Psoas muscle (tissue), 8 donors: ENCODE measurements around the gene CHKA. TPM values are rescaled to one million over a fixed set of nuclear protein-coding genes. Genes with fewer than 3 reads are reported as not detected.
A peak's percentile ranks its signal among the peaks of the same experiment; 100 is the strongest.

Experiments
- ATAC-seq, 4 donors: fragments of 200-7000 bp; cut with Tn5 transposase; one replicate each; pipeline ENCODE4 v1.9.1; 2020; ENCODE audit warnings: moderate library complexity in 3 of 4, mild to moderate bottlenecking in 2 of 4
- DNase-seq, 2 donors: peaks; one replicate each; pipeline ENCODE4 v3.0.0-alpha.2; 2020
- H3K27ac ChIP-seq: fragments of 200-600 bp; one replicate; pipeline ENCODE4 v1.8.0; 2022
- H3K27me3 ChIP-seq, 3 donors: fragments of 200-600 bp in 1 of 3; one replicate each; pipeline versions ENCODE4 v1.6.1 to v1.8.0; 2013 to 2022; ENCODE audit warnings: low read length in 2 of 3, mild to moderate bottlenecking in 2 of 3, moderate library complexity in 1 of 3; ENCODE audit not compliant: insufficient read depth in 3 of 3
- H3K36me3 ChIP-seq, 2 donors: fragments of 200-600 bp in 1 of 2; one replicate each; pipeline versions ENCODE4 v1.6.1 to v1.8.0; 2013 to 2022; ENCODE audit warnings: low read depth in 1 of 2, mild to moderate bottlenecking in 1 of 2, moderate library complexity in 1 of 2; ENCODE audit not compliant: insufficient read depth in 1 of 2
- H3K4me1 ChIP-seq: fragments of 200-600 bp; one replicate; pipeline ENCODE4 v1.8.0; 2022
- H3K4me3 ChIP-seq: fragments of 200-600 bp; one replicate; pipeline ENCODE4 v1.8.0; 2022; ENCODE audit warnings: mild to moderate bottlenecking
- H3K9me3 ChIP-seq: fragments of 200-600 bp; one replicate; pipeline ENCODE4 v1.8.0; 2022
- CTCF ChIP-seq: fragments of 200-600 bp; IDR thresholded peaks from one replicate; pipeline ENCODE4 v1.8.0; 2022; ENCODE audit warnings: antibody characterized with exemption
- WGBS, 3 donors: extraction: QIAGEN DNeasy Blood & Tissue Kit; methylation state at CpG; one replicate each; pipeline versions ENCODE4 v1.1.6 to v1.1.7; 2013; 5-methylcytosine and 5-hydroxymethylcytosine counted together
- intact Hi-C, 2 donors: fragments of 100-400 bp; cut with DNase I; formaldehyde crosslinking; loops; one replicate each; pipeline versions ENCODE4 v1.11.0 to v1.14.2; 2022
- polyA plus RNA-seq, 3 donors: library from polyadenylated mRNA; stranded (reverse); fragments of 200-250 nt; gene quantifications; one replicate each; pipeline ENCODE4 v1.2.3, GENCODE V29; 2013
- total RNA-seq, 4 donors: library from RNA; stranded (reverse); fragmentation: NEBNext Ultra II Directional in 2 of 4; extraction: Animal tissue kit (Norgen Biotek cat#: 25700) in 2 of 4; gene quantifications; one replicate each; pipeline versions ENCODE4 v1.2.1 to v1.2.4, GENCODE V29; 2021 to 2023
- donor health status: healthy with polysubstance abuse.
- donor health status: DM: no; HTN: no; CAD: no; lungs with moderate emphysema.
- donor health status: Bipolar disorder and iron deficiency.
- donor health status: healthy.
- donor health status: DM: yes; HTN: yes; CAD: no.
- donor health status: DM: no; HTN: no; CAD: no.
- donor health status: DM: no; HTN: no; CAD: no.
- donor health status: DM: yes; HTN: yes; CAD: no.

Gene CHKA
- total and polyA plus RNA-seq, 7 donors: 3.6 to 11.2 (median 6.2) TPM

DNA sequence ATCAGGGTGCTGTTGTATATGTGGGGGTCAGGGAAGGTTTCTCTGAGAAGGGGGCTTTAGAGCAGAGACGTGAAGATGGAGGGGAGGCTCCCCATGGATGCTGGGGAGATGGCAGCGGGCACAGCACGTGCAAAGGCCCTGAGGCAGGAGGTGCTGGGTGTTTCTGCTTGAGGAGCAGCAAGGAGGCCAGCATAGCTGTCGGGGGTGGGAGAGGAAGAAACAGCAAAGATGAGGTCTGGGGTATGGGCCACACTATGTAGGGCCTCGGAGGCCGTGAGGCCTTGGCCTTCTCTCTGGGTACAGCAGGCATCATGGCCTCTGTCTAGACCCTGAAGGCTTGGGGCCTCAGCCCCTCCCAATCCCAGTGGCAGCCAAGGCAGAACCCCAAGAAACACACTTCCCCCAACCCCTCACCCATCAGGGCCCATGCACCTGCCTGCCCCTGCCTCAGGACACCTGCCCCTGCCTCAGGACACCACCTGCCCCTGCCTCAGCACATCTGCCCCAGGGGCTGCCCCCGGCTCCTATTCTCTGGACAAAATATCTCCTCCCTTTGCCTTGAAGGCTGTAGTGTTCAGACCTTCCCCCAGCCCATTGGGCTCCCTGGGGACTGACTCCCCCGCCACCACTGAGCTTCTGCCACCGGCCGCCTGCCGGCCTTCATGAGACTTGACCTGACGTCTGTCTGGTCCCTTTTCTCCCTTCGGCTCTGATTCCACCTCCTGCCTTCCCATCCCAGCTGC, 104.9 kb downstream of the CHKA start:
- no peaks in the 10 kb centered on the region for H3K4me1 ChIP-seq
- no peak for TF ChIP-seq CTCF
- no peak for DNase-seq
- intact Hi-C loops: no loop called here
- no peaks in the 10 kb centered on the region for H3K36me3 ChIP-seq
- H3K9me3 ChIP-seq: no peaks in the 10 kb centered on the region
- no peak for ATAC-seq
- H3K27ac ChIP-seq: no peak overlapping the region
- no peak overlapping the region for H3K4me3 ChIP-seq
- no peaks in the 10 kb centered on the region for H3K27me3 ChIP-seq
- 63 to 74% (median 65%) methylated on average over 13 of the region's 13 CpGs for WGBS, 3 donors

GRCh38 chr11:68015467-68015866, 105.7 kb downstream of the CHKA start:
- intact Hi-C loops: no loop called here
- no peak for DNase-seq
- H3K4me1 ChIP-seq: peaks cover 6% of the 10 kb centered on the region
- TF ChIP-seq CTCF: no peak
- H3K27me3 ChIP-seq: no peaks in the 10 kb centered on the region
- no peaks in the 10 kb centered on the region for H3K9me3 ChIP-seq
- no peaks in the 10 kb centered on the region for H3K36me3 ChIP-seq
- 97 to 100% (median 98%) methylated on average over 8 of the region's 8 CpGs for WGBS, 3 donors
- no peak for ATAC-seq
- no peak overlapping the region for H3K4me3 ChIP-seq
- H3K27ac ChIP-seq: no peak overlapping the region

GRCh38 chr11:68014947-68015447, 106.2 kb downstream of the CHKA start:
- 86 to 92% (median 88%) methylated on average over 17 to 19 of the region's 19 CpGs for WGBS, 3 donors
- Histone ChIP-seq H3K36me3 (no peaks in the 10 kb centered on the region), H3K4me3 (no peak overlapping the region), H3K9me3 (no peaks in the 10 kb centered on the region), H3K4me1 (peaks cover 11% of the 10 kb centered on the region), H3K27ac (no peak overlapping the region), H3K27me3 (no peaks in the 10 kb centered on the region)
- intact Hi-C loops: no loop called here
- no peak for ATAC-seq
- TF ChIP-seq CTCF: no peak
- DNase-seq: no peak

- H3K9me3 ChIP-seq: no peaks in the 10 kb centered on the region
- ATAC-seq (no peak), DNase-seq (peak in 1 of 2 donors; percentile 63)
- no peak for TF ChIP-seq CTCF
- no peak overlapping the region for H3K27ac ChIP-seq
- WGBS, 3 donors: 38 to 43% (median 39%) methylated on average over 16 of the region's 16 CpGs
- intact Hi-C loops: no loop called here
- no peaks in the 10 kb centered on the region for H3K36me3 ChIP-seq
- H3K4me3 ChIP-seq: no peak overlapping the region
- H3K27me3 ChIP-seq: no peaks in the 10 kb centered on the region
- H3K4me1 ChIP-seq: peaks cover 16% of the 10 kb centered on the region
Measured at GRCh38 chr11:68014157-68014946, 106.8 kb downstream of the CHKA start.
